Ascending aorta (tissue), 2 donors: ENCODE measurements around the gene MNDA. TPM values are rescaled to one million over a fixed set of nuclear protein-coding genes. Genes with fewer than 3 reads are reported as not detected.

Source experiments
- DNase-seq, 2 donors: peaks; one replicate each; pipeline ENCODE4 v3.0.0-alpha.2; 2019; ENCODE audit warnings: low spot score in 2 of 2
- H3K27ac ChIP-seq, 2 donors: fragments of 200-600 bp; sonication (generic); one replicate each; pipeline ENCODE4 v1.5.1; 2016 to 2017; ENCODE audit warnings: mild to moderate bottlenecking in 1 of 2
- H3K27me3 ChIP-seq: fragments of 200-600 bp; sonication (generic); one replicate; pipeline ENCODE4 v1.5.1; 2017
- H3K36me3 ChIP-seq, 2 donors: fragments of 200-600 bp; sonication (generic); one replicate each; pipeline ENCODE4 v1.5.1; 2016
- H3K4me1 ChIP-seq, 2 donors: fragments of 200-600 bp; sonication (generic); one replicate each; pipeline ENCODE4 v1.5.1; 2016 to 2017; ENCODE audit warnings: mild to moderate bottlenecking in 1 of 2
- H3K4me3 ChIP-seq, 2 donors: fragments of 200-600 bp; sonication (generic); one replicate each; pipeline ENCODE4 v1.5.1; 2016 to 2017; ENCODE audit warnings: mild to moderate bottlenecking in 1 of 2
- H3K9me3 ChIP-seq, 2 donors: fragments of 200-600 bp; sonication (generic); one replicate each; pipeline ENCODE4 v1.5.1; 2016
- CTCF ChIP-seq, 3 experiments: fragments of 200-600 bp in 2 of 3; fragments of 450-650 bp in 1 of 3; sonication (generic) in 2 of 3; IDR thresholded peaks; one replicate each; pipeline ENCODE4 v1.5.1; 2016 to 2019; ENCODE audit warnings: antibody characterized with exemption in 3 of 3, mild to moderate bottlenecking in 1 of 3, moderate library complexity in 1 of 3
- intact Hi-C: fragments of 100-400 bp; cut with DNase I; formaldehyde crosslinking; loops from one replicate; pipeline ENCODE4 v1.15.1; 2023
- total RNA-seq: library from RNA; depleted of rRNA; stranded (reverse); fragments of >200 nt; gene quantifications from one replicate; pipeline ENCODE4 v1.1.0, GENCODE V29; 2016

MNDA gene
- total RNA-seq, 1 donor from 2014 or later, result 3.5 TPM

DNA sequence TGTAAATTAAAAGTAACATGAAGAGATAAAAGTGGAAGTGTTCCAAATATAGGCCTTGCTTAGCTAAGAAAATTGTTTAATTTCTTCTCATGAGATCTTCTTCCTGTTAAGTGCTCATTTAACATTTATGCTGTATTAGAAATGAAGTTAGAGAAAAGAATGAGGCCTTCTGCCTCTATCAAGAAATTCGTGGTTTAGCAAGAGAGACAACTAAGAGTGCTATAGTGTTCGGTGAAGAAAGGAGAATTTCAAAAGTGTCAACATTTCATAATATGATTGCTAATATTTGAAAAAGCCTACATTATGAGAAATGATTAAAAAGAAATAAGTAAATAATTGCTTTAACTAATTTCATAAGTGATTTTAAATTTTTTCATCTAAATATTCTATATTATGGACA lies 18.8 kb upstream of the MNDA start:
- TF ChIP-seq CTCF (IDR thresholded peaks at IDR 0.05), result no peak
- Histone ChIP-seq H3K9me3 (no peaks in the 10 kb centered on the region), H3K4me1 (no peaks in the 10 kb centered on the region), H3K36me3 (no peaks in the 10 kb centered on the region), H3K4me3 (no peak overlapping the region), H3K27me3 (no peaks in the 10 kb centered on the region), H3K27ac (no peak overlapping the region)
- no peak for DNase-seq
- intact Hi-C loops, result no loop called here

- no peak overlapping the region for H3K4me3 ChIP-seq
- no peak for TF ChIP-seq CTCF (IDR thresholded peaks at IDR 0.05)
- no peak for DNase-seq
- H3K27ac ChIP-seq, result no peak overlapping the region
- H3K27me3 ChIP-seq, result no peaks in the 10 kb centered on the region
- H3K36me3 ChIP-seq, result no peaks in the 10 kb centered on the region
- H3K9me3 ChIP-seq, result no peaks in the 10 kb centered on the region
- H3K4me1 ChIP-seq, result no peaks in the 10 kb centered on the region
- intact Hi-C loops, result no loop called here
These were observed 18.0 kb upstream of the MNDA start for GRCh38 chr1:158813164-158813563.

DNA sequence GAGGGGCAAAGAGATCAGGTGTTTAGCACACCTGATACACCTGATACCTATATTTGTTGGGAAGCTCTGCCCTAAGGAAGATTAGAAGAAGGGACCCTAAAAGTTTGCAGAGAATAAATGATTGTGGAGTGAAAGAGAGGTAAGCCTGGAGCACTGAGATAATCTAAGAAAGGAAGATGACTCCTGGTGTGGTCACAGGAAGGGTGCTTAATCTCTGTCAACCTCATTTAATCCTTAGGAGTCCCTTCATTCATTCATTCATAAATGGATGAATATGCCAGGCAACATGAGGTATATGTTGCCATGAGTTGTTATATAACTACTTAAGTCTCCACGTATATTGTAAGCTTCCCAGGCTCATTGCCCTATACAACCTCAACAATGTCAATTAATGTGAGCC lies 16.2 kb upstream of the MNDA start:
- H3K27ac ChIP-seq, result no peak overlapping the region
- DNase-seq, result no peak
- no peak for TF ChIP-seq CTCF (IDR thresholded peaks at IDR 0.05)
- H3K9me3 ChIP-seq, result no peaks in the 10 kb centered on the region
- H3K27me3 ChIP-seq, result no peaks in the 10 kb centered on the region
- H3K4me1 ChIP-seq, result no peaks in the 10 kb centered on the region
- no peaks in the 10 kb centered on the region for H3K36me3 ChIP-seq
- no peak overlapping the region for H3K4me3 ChIP-seq
- intact Hi-C loops, result no loop called here

GRCh38 chr1:158818560-158818959 lies 12.6 kb upstream of the MNDA start:
- no peak overlapping the region for H3K27ac ChIP-seq

DNA sequence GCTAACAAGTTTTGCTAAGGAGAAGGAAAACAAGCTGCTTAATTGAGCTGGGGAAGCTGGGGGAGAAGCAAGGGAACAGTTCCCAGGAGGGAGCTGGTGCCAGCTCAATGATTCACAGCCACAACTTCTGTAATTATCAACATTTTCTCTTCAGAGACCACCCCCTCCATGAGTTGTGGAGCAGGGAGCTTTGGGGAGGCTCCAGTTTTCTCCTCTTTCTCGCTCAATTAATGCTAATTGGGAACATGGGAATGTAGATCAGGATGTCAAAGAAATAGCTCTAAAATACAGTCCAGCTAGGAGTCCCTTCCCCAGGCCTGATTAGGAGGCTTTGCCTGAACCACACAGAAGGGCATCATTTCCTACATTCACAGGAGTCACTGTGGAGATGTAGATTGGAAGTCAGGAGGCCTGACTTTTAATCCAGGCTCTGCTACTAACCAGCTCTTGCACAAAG lies 12.1 kb upstream of the MNDA start:
- intact Hi-C loops, result no loop called here
- no peak for DNase-seq

More at GRCh38 chr1:158818560-158818959, 12.6 kb upstream of the MNDA start:
- no peaks in the 10 kb centered on the region for H3K4me1 ChIP-seq
- no peaks in the 10 kb centered on the region for H3K27me3 ChIP-seq
- no peak for DNase-seq
- no peak for TF ChIP-seq CTCF (IDR thresholded peaks at IDR 0.05)
- no peaks in the 10 kb centered on the region for H3K36me3 ChIP-seq
- intact Hi-C loops, result no loop called here
- H3K4me3 ChIP-seq, result no peak overlapping the region
- H3K9me3 ChIP-seq, result no peaks in the 10 kb centered on the region

More for the DNA sequence above, 12.1 kb upstream of the MNDA start:
- Histone ChIP-seq H3K4me3 (no peak overlapping the region), H3K36me3 (no peaks in the 10 kb centered on the region), H3K9me3 (no peaks in the 10 kb centered on the region), H3K27ac (no peak overlapping the region), H3K4me1 (no peaks in the 10 kb centered on the region), H3K27me3 (no peaks in the 10 kb centered on the region)
- no peak for TF ChIP-seq CTCF (IDR thresholded peaks at IDR 0.05)
